ENCODE results near the gene CPED1. TPM values are rescaled to one million over a fixed set of nuclear protein-coding genes. Genes with fewer than 3 reads are reported as not detected.
"Not testable (repeated sequence)": the region's sequence is repeated elsewhere in the genome, so short reads cannot be mapped to it uniquely, and the experiment has no call there.

The CPED1 gene
- total RNA-seq, 1 donor from 2014 or later = 32.3 TPM

GRCh38 chr7:121041516-121042148, 53.1 kb downstream of the CPED1 start:
- peak; percentile 37 for DNase-seq

- DNase-seq = no peak
Measured at GRCh38 chr7:121042195-121042594, 53.7 kb downstream of the CPED1 start.

- no peak for DNase-seq
Measured at GRCh38 chr7:121042899-121043298, 54.4 kb downstream of the CPED1 start.

GRCh38 chr7:121043314-121044234, 55.1 kb downstream of the CPED1 start:
- no peak for DNase-seq

- DNase-seq = no peak
Measured at GRCh38 chr7:121045090-121045489, 56.6 kb downstream of the CPED1 start.

GRCh38 chr7:121046009-121046408, 57.5 kb downstream of the CPED1 start:
- DNase-seq = no peak

- DNase-seq = no peak
Measured at GRCh38 chr7:121046893-121047468, 58.5 kb downstream of the CPED1 start.

- DNase-seq = no peak
Measured at GRCh38 chr7:121048195-121048594, 59.7 kb downstream of the CPED1 start.

- DNase-seq = no peak
Measured at GRCh38 chr7:121049028-121049791, 60.7 kb downstream of the CPED1 start.

GRCh38 chr7:121049897-121050296, 61.4 kb downstream of the CPED1 start:
- DNase-seq = no peak

- no peak for DNase-seq
Measured at GRCh38 chr7:121053219-121053618, 64.7 kb downstream of the CPED1 start.

GRCh38 chr7:121054925-121055324, 66.4 kb downstream of the CPED1 start:
- no peak for DNase-seq

GRCh38 chr7:121057878-121058277, 69.4 kb downstream of the CPED1 start:
- no peak for DNase-seq

GRCh38 chr7:121058975-121059374, 70.5 kb downstream of the CPED1 start:
- no peak for DNase-seq

GRCh38 chr7:121059979-121060509, 71.5 kb downstream of the CPED1 start:
- DNase-seq = not testable (repeated sequence)

- DNase-seq = no peak
Measured at GRCh38 chr7:121061677-121062582, 73.4 kb downstream of the CPED1 start.

GRCh38 chr7:121062671-121063279, 74.3 kb downstream of the CPED1 start:
- DNase-seq = no peak

GRCh38 chr7:121067717-121068116, 79.2 kb downstream of the CPED1 start:
- not testable (repeated sequence) for DNase-seq

GRCh38 chr7:121069346-121070100, 81.0 kb downstream of the CPED1 start:
- DNase-seq = no peak

GRCh38 chr7:121071132-121071531, 82.6 kb downstream of the CPED1 start:
- DNase-seq = no peak
